ENCODE results near the gene MTG2. TPM values are rescaled to one million over a fixed set of nuclear protein-coding genes. Genes with fewer than 3 reads are reported as not detected.

The MTG2 gene, protein sequence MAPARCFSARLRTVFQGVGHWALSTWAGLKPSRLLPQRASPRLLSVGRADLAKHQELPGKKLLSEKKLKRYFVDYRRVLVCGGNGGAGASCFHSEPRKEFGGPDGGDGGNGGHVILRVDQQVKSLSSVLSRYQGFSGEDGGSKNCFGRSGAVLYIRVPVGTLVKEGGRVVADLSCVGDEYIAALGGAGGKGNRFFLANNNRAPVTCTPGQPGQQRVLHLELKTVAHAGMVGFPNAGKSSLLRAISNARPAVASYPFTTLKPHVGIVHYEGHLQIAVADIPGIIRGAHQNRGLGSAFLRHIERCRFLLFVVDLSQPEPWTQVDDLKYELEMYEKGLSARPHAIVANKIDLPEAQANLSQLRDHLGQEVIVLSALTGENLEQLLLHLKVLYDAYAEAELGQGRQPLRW
- 10 to 100 TPM; 30.2 to 43.5 (median 34.2) TPM for polyA plus RNA-seq (ENCODE audit: insufficient read length in 3 of 3)
- long read RNA-seq, donor 1, partial matches to known transcripts: 0 of 7 reads
- long read RNA-seq, donor 1, other reads (novel, unspliced or antisense): 0 of 7 reads
- long read RNA-seq, donor 2, transcript MTG2-210 (2 exons, 590 nt): major isoform, 5 of 7 reads
- long read RNA-seq, donor 2, partial matches to known transcripts: 0 of 7 reads
- long read RNA-seq, donor 2, other reads (novel, unspliced or antisense): 0 of 7 reads
- long read RNA-seq, donor 3, transcript MTG2-210 (2 exons, 590 nt): major isoform, 7 of 9 reads
- long read RNA-seq, donor 3, partial matches to known transcripts: 0 of 9 reads
- long read RNA-seq, donor 3, other reads (novel, unspliced or antisense): 0 of 9 reads
- long read RNA-seq, donor 4, transcript MTG2-210 (2 exons, 590 nt): major isoform, 5 of 8 reads
- long read RNA-seq, donor 4, partial matches to known transcripts: 0 of 8 reads
- long read RNA-seq, donor 4, other reads (novel, unspliced or antisense): 0 of 8 reads
- long read RNA-seq, donor 5, transcript MTG2-210 (2 exons, 590 nt): major isoform, 8 of 23 reads
- long read RNA-seq, donor 5, partial matches to known transcripts: 12 of 23 reads
- long read RNA-seq, donor 5, other reads (novel, unspliced or antisense): 0 of 23 reads
- long read RNA-seq, donor 6, transcript MTG2-210 (2 exons, 590 nt): major isoform, 8 of 16 reads
- long read RNA-seq, donor 6, partial matches to known transcripts: 7 of 16 reads
- long read RNA-seq, donor 6, other reads (novel, unspliced or antisense): 0 of 16 reads
- long read RNA-seq, donor 7, transcript MTG2-210 (2 exons, 590 nt): major isoform, 6 of 7 reads
- long read RNA-seq, donor 7, partial matches to known transcripts: 0 of 7 reads
- long read RNA-seq, donor 7, other reads (novel, unspliced or antisense): 0 of 7 reads
- long read RNA-seq, donor 8, transcript MTG2-201 (7 exons, 2,929 nt): major isoform, 6 of 8 reads
- long read RNA-seq, donor 8, partial matches to known transcripts: 0 of 8 reads
- long read RNA-seq, donor 8, other reads (novel, unspliced or antisense): 0 of 8 reads
- long read RNA-seq, donor 9, transcript MTG2-210 (2 exons, 590 nt): major isoform, 6 of 7 reads
- long read RNA-seq, donor 9, partial matches to known transcripts: 0 of 7 reads
- long read RNA-seq, donor 9, other reads (novel, unspliced or antisense): 0 of 7 reads
- long read RNA-seq, donor 10, partial matches to known transcripts: 5 of 9 reads
- long read RNA-seq, donor 10, other reads (novel, unspliced or antisense): 0 of 9 reads
- long read RNA-seq, donor 11, transcript MTG2-210 (2 exons, 590 nt): major isoform, 5 of 8 reads
- long read RNA-seq, donor 11, partial matches to known transcripts: 0 of 8 reads
- long read RNA-seq, donor 11, other reads (novel, unspliced or antisense): 0 of 8 reads
- long read RNA-seq, donor 12, partial matches to known transcripts: 0 of 2 reads
- long read RNA-seq, donor 12, other reads (novel, unspliced or antisense): 0 of 2 reads
- long read RNA-seq, donor 13, transcript MTG2-210 (2 exons, 590 nt): major isoform, 5 of 8 reads
- long read RNA-seq, donor 13, partial matches to known transcripts: 0 of 8 reads
- long read RNA-seq, donor 13, other reads (novel, unspliced or antisense): 0 of 8 reads
- long read RNA-seq, donor 14, transcript MTG2-210 (2 exons, 590 nt): major isoform, 6 of 7 reads
- long read RNA-seq, donor 14, partial matches to known transcripts: 0 of 7 reads
- long read RNA-seq, donor 14, other reads (novel, unspliced or antisense): 0 of 7 reads
- long read RNA-seq, donor 15, partial matches to known transcripts: 0 of 4 reads
- long read RNA-seq, donor 15, other reads (novel, unspliced or antisense): 0 of 4 reads
- long read RNA-seq, donor 16, transcript MTG2-210 (2 exons, 590 nt): major isoform, 12 of 22 reads
- long read RNA-seq, donor 16, transcript MTG2-201 (7 exons, 2,929 nt): minor isoform, 10 of 22 reads
- long read RNA-seq, donor 16, partial matches to known transcripts: 0 of 22 reads
- long read RNA-seq, donor 16, other reads (novel, unspliced or antisense): 0 of 22 reads

DNA sequence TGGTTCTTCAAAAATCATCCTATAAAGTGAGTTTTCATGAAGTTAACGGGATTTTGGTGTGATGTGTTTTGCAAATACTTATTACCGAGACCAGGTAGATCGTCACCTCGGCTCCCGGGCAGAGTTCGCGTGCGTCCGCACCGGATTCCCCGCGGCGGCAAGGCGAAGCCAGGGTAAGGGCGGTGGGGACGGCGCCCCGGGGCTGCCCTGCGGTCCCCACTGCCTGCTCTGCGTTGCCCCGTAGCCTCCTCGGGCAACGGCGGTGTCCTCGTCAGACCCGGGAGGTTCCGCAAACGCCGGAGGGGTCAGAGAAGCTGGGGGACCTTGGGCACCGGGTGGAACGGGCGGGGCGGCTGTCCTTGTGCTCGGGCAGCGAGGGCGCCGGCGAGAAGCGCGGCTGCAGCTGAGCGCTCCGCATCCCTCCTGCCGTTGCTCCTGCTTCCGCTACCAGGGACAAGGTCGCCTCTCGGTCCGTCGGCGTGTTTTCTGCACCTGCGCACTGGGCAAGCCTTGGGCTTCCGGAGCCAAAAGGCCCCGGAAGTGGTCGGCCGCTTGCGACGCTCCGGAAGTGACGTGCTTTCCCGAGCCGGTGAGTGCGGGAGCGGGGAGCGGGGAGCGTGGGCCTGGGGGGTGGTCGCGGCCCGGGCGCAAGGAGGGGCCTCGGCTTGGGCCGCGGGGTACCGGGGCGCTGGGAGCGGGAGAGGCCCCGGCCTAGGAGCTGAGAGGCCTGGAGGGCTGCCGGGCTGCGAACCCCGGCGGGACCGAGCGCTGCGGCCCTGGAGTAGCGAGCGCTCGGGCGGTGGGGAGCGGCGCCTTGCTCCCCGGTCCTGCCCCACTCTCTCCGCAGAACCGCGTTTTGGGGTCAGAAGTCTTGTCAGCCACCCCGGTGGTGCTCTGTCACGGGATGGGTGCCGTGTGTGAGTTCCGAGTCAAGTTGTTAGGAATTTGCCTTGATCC, at the start of gene MTG2:
TSS of gene MTG2 (plus strand) at position 560 of the 957 bp plus-strand sequence. CDS start 10,393 bp downstream, outside the sequence.
- DNase-seq (ENCODE audit: extremely low read depth in 1 of 11, low read depth in 9 of 11, low spot score in 4 of 11): peak; percentile 86 to 96 (median 93)

DNA sequence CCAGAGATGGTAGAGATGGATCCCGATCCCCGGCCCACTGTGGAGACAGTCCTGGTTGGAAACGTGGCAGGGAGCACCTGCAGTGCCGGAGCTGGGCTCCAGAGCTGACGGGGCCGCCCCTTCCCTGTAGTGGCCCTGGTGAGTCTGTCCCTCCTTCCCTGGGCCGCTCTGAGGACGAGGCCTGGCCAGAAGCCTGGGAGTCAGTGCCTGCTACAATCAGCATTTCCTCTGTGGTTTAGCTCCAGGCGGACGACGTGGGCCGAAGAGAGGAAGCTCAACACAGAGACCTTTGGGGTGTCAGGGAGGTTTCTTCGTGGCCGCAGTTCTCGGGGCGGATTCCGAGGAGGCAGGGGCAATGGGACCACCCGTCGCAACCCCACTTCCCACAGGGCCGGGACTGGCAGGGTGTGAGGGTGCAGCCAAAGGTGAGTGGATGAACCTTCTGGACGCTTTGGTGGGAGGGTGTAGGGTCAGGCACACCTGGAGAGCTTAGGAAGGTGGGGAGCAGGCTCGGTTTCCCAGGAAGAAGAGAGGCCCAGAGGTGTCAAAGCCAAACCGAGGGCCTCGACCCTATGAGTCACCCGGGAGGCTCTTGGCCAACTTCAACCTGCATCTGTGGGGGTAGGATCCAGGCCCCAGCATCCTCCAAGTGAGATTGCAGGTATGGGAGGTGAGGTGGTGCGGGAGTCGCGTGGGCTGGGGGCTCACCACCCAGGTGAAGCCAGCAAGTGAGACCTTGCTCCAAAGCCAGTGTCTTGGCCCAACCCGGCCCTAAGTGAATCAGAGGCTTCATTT, 49.6 kb upstream of the MTG2 start:
- DNase-seq (ENCODE audit: extremely low read depth in 1 of 11, low read depth in 9 of 11, low spot score in 4 of 11): no peak

DNA sequence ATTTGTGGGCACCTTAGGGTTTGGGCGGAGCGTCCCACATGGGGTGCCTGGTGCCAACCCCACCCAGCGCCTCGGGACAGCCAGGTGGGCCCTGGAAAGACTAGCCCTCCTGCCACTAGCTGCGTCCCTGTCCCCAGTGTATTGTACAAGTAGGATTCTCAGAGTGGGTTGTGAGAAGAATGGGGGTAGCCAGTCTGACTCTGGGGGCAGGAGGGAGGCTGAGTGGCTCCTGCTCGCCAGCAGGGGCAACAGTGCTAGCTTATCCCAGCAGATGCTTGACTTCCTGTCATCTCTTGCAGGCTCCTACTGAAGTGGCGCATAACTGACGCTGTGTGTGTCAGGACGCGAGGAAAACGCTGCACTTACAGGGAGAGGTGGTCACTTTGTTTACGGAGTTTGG, 49.0 kb upstream of the MTG2 start:
- DNase-seq (ENCODE audit: extremely low read depth in 1 of 11, low read depth in 9 of 11, low spot score in 4 of 11): no peak

DNA sequence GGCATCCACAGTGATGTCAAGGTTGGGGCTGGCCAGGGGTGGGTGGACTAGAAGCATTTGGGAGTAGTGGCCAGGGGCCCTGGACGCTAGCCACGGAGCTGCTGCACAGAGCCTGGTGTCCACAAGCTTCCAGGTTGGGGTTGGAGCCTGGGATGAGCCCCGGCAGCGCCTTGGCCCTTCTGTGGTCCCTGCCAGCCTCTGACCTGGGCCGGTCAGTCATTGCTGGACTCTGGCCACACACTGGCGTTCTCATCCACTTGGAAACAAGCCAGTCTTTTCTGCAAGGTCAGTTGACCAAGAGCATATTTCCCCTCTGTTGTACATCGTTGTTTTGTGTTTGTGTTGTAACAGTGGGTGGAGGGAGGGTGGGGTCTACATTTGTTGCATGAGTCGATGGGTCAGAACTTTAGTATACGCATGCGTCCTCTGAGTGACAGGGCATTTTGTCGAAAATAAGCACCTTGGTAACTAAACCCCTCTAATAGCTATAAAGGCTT, 48.0 kb upstream of the MTG2 start:
- DNase-seq (ENCODE audit: extremely low read depth in 1 of 11, low read depth in 9 of 11, low spot score in 4 of 11): no peak

DNA sequence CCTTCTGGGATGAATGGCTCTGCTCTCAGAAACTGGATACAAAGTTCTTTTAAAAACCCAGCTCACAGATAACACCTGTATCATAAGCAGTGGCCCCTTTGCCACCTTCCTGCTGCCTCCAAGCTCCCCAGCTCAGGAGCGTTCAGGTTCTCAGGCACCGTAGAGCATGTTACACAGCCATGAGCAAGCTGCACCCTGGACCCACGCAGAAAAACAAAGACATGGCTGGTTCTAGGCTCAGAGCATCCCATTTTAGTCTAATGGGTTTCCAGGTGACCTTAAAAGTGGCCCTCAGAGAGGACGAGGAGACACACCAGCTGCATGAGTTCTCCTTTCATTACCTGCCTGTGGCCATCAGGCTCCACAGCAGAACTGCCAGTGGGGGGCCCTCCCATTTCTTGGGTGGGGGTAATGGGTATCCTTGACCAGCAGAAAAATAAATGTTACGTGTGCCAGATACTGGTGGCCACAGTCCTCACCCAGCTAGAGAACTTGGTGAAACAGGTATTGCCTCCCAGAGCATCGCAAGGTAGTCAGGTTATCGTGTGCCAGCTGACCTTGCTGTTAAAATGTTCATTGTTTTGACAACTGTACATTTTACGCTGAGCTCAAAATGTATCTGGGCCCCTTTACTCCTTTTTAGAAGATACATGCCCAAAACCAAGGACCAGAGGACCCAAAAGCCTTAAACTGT, 47.1 kb upstream of the MTG2 start:
- DNase-seq (ENCODE audit: extremely low read depth in 1 of 11, low read depth in 9 of 11, low spot score in 4 of 11): no peak

DNA sequence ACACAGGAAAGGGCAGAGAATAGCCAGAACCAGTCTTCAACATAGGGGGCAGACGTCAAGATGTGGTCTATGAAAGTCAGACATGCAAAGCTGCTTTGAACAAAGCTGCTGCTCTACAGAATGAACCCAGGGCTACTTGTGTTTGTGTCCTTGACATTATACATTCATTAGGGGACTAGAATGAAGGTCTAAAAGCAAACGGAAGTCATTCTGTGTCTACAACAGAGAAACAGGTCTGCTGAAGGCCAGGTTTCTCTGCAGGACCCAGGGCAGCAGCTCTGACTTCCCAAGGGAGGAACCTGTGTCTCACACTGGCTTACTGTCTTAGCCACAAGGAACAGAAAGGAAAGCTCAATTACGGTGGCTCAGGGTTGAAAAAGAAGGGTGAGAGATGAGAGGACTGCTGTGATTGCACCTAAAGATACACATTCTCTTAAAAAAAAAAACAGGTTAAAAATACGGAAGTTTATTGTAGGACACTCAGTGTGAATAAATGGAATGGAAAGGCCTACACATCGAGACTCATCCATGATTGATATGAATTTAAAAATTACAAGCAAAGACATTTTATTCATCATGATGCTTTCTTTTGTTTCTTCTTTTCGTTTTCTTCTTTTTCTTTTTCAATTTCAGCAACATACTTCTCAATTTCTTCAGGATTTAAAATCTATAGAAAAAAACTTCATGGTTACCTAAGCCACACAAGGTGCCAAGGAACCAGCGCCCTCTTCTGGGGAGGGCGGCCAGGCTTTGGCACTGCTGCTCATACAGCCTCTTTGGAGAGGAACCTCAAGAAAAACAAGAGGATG, 46.3 kb upstream of the MTG2 start:
- no peak for DNase-seq (ENCODE audit: extremely low read depth in 1 of 11, low read depth in 9 of 11, low spot score in 4 of 11)

DNA sequence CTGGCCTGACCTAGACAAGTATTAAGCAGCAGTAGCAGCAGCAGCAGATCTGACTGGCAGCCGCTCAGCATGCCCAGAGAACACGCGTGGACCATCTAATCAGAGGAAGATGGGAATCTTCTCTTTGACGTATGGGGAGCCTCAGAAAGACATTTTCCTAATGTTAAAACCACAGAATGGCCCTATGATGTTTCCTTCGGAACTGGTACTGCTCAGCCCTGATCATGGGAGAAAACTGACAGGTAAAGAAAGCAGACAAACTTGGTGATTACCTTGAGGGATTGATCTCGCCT, 45.8 kb upstream of the MTG2 start:
- no peak for DNase-seq (ENCODE audit: extremely low read depth in 1 of 11, low read depth in 9 of 11, low spot score in 4 of 11)

DNA sequence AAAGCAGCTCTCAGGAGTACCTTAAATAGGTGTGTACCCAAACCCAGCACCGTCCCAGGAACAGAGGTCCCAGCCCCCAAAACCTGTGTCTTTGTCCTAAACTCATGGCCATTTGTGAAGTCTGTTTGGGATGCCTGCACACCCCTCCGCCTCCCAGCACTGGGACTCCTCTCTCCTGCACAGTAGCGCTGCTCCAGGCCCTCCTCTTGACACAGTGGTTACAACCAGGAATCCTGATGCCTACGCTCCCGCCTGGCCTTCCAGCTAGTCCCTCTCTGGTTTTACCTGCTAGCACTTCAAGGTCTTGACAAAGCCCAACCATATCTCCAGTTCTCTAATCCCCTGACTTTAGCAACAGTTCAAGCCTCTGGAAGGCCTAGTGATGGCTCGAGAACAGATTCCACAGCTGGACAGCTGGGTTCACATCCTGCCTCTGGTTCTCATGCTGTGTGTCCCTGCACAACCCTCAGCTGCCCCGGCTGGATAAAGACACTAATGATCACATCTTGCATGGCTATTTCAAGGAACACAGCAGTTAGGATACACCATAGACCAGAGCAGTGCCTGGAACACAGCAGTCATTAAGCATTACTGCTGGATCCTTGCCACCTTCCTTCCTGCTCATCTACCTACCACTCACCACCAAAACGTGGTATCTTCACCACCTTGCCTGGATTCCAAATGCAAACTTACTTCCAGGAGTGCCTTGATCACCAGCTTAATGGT, 45.2 kb upstream of the MTG2 start:
- DNase-seq (ENCODE audit: extremely low read depth in 1 of 11, low read depth in 9 of 11, low spot score in 4 of 11): no peak

DNA sequence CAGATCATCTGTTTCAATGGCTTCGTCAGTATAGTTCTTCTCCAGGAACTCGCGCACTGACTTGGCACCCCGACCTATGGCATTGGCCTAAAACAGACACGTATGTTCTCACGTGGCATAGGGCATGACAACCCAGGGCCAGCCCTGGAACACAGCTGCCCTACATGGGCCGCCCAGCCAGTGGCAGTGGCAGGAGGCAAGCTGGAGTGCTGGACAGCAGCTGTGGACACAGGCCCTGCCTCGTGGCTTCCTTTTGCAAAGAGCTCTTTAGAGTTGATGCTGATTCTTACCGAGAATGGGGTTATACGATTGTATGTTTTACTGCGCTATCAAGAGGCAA, 44.7 kb upstream of the MTG2 start:
- DNase-seq (ENCODE audit: extremely low read depth in 1 of 11, low read depth in 9 of 11, low spot score in 4 of 11): no peak

DNA sequence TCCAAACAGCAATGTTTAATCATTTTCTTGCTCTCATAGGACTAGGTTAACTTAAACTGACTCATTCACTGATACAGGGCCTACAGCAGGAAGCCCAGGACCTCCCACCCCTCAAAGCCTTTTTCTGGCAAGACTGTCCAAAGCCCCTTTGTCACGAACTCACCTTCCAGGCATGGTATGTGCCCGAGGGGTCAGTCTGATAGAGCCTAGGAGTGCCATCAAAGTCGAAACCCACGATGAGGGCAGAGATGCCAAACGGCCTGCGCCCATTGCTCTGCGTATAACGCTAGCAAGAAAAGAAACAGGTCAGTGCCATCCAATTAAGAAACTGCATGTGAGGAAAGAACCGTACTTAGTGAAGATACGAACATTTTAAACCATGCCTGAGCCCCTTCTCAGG, 43.9 kb upstream of the MTG2 start:
- DNase-seq (ENCODE audit: extremely low read depth in 1 of 11, low read depth in 9 of 11, low spot score in 4 of 11): no peak

DNA sequence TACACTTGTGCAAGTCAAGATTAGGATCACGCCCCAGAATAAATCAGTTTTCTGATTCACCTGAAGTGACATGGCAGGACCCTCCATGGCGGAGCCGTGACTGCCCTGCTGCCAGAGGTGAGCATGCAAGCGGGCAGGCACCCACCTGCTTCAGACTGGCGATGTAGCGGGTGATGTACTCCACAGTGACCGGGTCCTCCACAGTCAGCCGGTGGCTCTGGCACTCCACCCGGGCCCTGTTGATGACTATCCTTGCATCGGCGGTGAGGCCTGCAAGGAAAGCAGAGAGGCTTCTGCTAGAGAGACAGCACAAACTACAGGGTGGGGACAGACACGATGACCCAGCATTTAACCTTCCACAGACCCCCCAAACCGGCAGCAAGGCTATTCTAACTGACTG, 43.2 kb upstream of the MTG2 start:
- no peak for DNase-seq (ENCODE audit: extremely low read depth in 1 of 11, low read depth in 9 of 11, low spot score in 4 of 11)

DNA sequence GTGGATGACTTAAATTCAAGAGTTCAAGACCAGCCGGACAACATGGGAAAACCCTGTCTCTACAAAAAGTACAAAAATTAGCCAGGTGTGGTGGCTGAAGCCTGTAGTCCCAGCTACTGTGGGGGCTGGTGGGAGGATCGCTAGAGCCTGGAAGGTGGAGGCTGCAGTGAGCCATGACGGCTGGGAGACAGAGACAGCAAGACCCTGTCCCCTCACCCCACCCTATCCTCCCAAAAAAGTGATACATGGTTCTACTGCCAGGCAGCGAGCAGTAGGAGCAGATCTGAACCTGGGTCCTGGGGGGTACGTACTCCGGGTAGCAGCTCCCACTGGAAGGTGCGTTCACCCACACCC, 41.8 kb upstream of the MTG2 start:
- no peak for DNase-seq (ENCODE audit: extremely low read depth in 1 of 11, low read depth in 9 of 11, low spot score in 4 of 11)
